B cell (primary cell): ENCODE results near the gene HLA-DMA. TPM values are rescaled to one million over a fixed set of nuclear protein-coding genes. Genes with fewer than 3 reads are reported as not detected.

ENCODE experiments used
- ATAC-seq: fragments of 200-7000 bp; cut with Tn5 transposase; one replicate; pipeline ENCODE4 v1.10.0; 2021; ENCODE audit warnings: low read depth, mild to moderate bottlenecking, moderate number of reproducible peaks, moderate library complexity
- CTCF ChIA-PET: fragments of 350-600 bp; sonication (Branson Sonifier 250); formaldehyde crosslinking; loops from one replicate; lab custom pipeline; 2021; ENCODE audit warnings: antibody characterized with exemption, inconsistent platforms; lab: Charles Lee
- POLR2A ChIA-PET: fragments of 350-600 bp; sonication (Branson Sonifier 250); formaldehyde crosslinking; loops from one replicate; lab custom pipeline; 2021; ENCODE audit warnings: antibody characterized with exemption; lab: Charles Lee
- DNase-seq: peaks from one replicate; pipeline ENCODE4 v3.0.0; 2013
- H2AFZ ChIP-seq: 2 replicates; pipeline ENCODE4 v1.6.1; 2012; ENCODE audit warnings: mild to moderate bottlenecking, low read depth, low read length; ENCODE audit not compliant: insufficient read depth, poor library complexity, severe bottlenecking
- H3K27ac ChIP-seq, 2 donors: 1 replicate in 1 of 2; 2 replicates in 1 of 2; pipeline ENCODE4 v1.5.1; 2012 to 2013; ENCODE audit warnings: low read length in 2 of 2, mild to moderate bottlenecking in 2 of 2, moderate library complexity in 1 of 2
- H3K27me3 ChIP-seq, 4 experiments: fragments of 200-600 bp in 1 of 4; sonication (generic) in 1 of 4; replicated peaks in 1 of 4; 1 replicate in 2 of 4; 2 replicates in 2 of 4; pipeline versions ENCODE4 v1.6.1 to v1.7.0; 2013 to 2016; ENCODE audit warnings: low read length in 3 of 4, mild to moderate bottlenecking in 2 of 4, mixed read lengths in 1 of 4, moderate library complexity in 1 of 4; ENCODE audit not compliant: insufficient read depth in 4 of 4, control insufficient read depth in 3 of 4; ENCODE audit errors: control extremely low read depth in 1 of 4
- H3K36me3 ChIP-seq, 2 experiments: replicated peaks in 1 of 2; 1 replicate in 1 of 2; 2 replicates in 1 of 2; pipeline versions ENCODE4 v1.6.1 to v1.7.1; 2013; ENCODE audit warnings: low read length in 1 of 2; ENCODE audit not compliant: insufficient read depth in 2 of 2, control insufficient read depth in 1 of 2; ENCODE audit errors: control extremely low read depth in 1 of 2, extremely low read depth in 1 of 2
- H3K4me1 ChIP-seq, 2 donors: fragments of 200-600 bp in 1 of 2; sonication (generic) in 1 of 2; 1 replicate in 1 of 2; 2 replicates in 1 of 2; pipeline versions ENCODE4 v1.5.1 to v1.6.1; 2013 to 2017; ENCODE audit warnings: low read length in 2 of 2; ENCODE audit not compliant: control insufficient read depth in 2 of 2, insufficient read depth in 2 of 2
- H3K4me2 ChIP-seq: replicated peaks from 2 replicates; pipeline ENCODE3; 2012; ENCODE audit warnings: mild to moderate bottlenecking, low read depth, low read length; ENCODE audit not compliant: poor library complexity, severe bottlenecking
- H3K4me3 ChIP-seq, 5 experiments: fragments of 200-600 bp in 1 of 5; sonication (generic) in 1 of 5; 1 replicate in 3 of 5; 2 replicates in 2 of 5; pipeline versions ENCODE4 v1.5.1 to v1.7.0; 2011 to 2016; ENCODE audit warnings: low read length in 4 of 5, mild to moderate bottlenecking in 4 of 5, low read depth in 2 of 5, control low read depth in 1 of 5, moderate library complexity in 1 of 5; ENCODE audit not compliant: insufficient read depth in 1 of 5; ENCODE audit errors: control extremely low read depth in 1 of 5, extremely low read depth in 1 of 5
- H3K79me2 ChIP-seq: fragments of 200-600 bp; sonication (generic); one replicate; pipeline ENCODE4 v1.6.0; 2016; ENCODE audit warnings: low read length; ENCODE audit not compliant: control insufficient read depth, insufficient read depth
- H3K9ac ChIP-seq: fragments of 200-600 bp; sonication (generic); 2 replicates; pipeline ENCODE4 v1.6.1; 2017; ENCODE audit warnings: mild to moderate bottlenecking, low read length, moderate library complexity
- H3K9me3 ChIP-seq, 3 donors: one replicate each; pipeline versions ENCODE4 v1.6.1 to v1.7.1; 2013; ENCODE audit warnings: low read length in 2 of 3; ENCODE audit not compliant: control insufficient read depth in 2 of 3, insufficient read depth in 1 of 3; ENCODE audit errors: control extremely low read depth in 1 of 3
- H4K20me1 ChIP-seq: 2 replicates; pipeline ENCODE4 v1.6.0; 2012; ENCODE audit warnings: mild to moderate bottlenecking, low read length; ENCODE audit not compliant: insufficient read depth, control insufficient read depth, poor library complexity, severe bottlenecking
- H3K27ac Mint-ChIP-seq: one replicate; pipeline ENCODE4 v1.8.0; 2021; ENCODE audit warnings: mixed read lengths
- H3K27me3 Mint-ChIP-seq: one replicate; pipeline ENCODE4 v1.8.0; 2021; ENCODE audit warnings: mixed read lengths
- H3K4me1 Mint-ChIP-seq: one replicate; pipeline ENCODE4 v1.8.0; 2021; ENCODE audit warnings: mixed read lengths
- H3K4me3 Mint-ChIP-seq: one replicate; pipeline ENCODE4 v1.8.0; 2021; ENCODE audit warnings: mixed read lengths
- H3K9me3 Mint-ChIP-seq: one replicate; pipeline ENCODE4 v1.8.0; 2022; ENCODE audit warnings: mixed read lengths; ENCODE audit not compliant: insufficient read depth
- CTCF ChIP-seq: fragments of 200-600 bp; IDR thresholded peaks from one replicate; pipeline ENCODE4 v1.8.0; 2022; ENCODE audit warnings: antibody characterized with exemption, mild to moderate bottlenecking
- EZH2 ChIP-seq: IDR thresholded peaks from 2 replicates; pipeline ENCODE4 v1.6.1; 2012; ENCODE audit warnings: borderline replicate concordance, low read depth, mild to moderate bottlenecking, moderate library complexity, low read length; ENCODE audit not compliant: insufficient read depth, poor library complexity, severe bottlenecking
- WGBS: methylation state at CpG from one replicate; pipeline ENCODE4 v1.1.5; 2013; ENCODE audit warnings: missing lambda C conversion rate; ENCODE audit not compliant: insufficient coverage; 5-methylcytosine and 5-hydroxymethylcytosine counted together
- intact Hi-C: fragments of 100-400 bp; cut with micrococcal nuclease; formaldehyde crosslinking; loops from one replicate; pipeline ENCODE4 v1.10.0; 2022
- polyA plus RNA-seq: library from polyadenylated mRNA; depleted of rRNA; stranded (reverse); fragments of >200 nt; gene quantifications from 2 replicates; pipeline ENCODE4 v1.2.3, GENCODE V29; 2012
- total RNA-seq, 2 donors: library from RNA; stranded (reverse); fragments of 120-200 nt in 1 of 2; gene quantifications; 1 replicate in 1 of 2; 2 replicates in 1 of 2; pipeline versions ENCODE4 v1.2.3 to v1.2.4, GENCODE V29; 2013 to 2022

The HLA-DMA gene
- total and polyA plus RNA-seq, 2 donors (not counting 1 experiment from before 2014, with no cell fraction given): 558 to 925 TPM

DNA sequence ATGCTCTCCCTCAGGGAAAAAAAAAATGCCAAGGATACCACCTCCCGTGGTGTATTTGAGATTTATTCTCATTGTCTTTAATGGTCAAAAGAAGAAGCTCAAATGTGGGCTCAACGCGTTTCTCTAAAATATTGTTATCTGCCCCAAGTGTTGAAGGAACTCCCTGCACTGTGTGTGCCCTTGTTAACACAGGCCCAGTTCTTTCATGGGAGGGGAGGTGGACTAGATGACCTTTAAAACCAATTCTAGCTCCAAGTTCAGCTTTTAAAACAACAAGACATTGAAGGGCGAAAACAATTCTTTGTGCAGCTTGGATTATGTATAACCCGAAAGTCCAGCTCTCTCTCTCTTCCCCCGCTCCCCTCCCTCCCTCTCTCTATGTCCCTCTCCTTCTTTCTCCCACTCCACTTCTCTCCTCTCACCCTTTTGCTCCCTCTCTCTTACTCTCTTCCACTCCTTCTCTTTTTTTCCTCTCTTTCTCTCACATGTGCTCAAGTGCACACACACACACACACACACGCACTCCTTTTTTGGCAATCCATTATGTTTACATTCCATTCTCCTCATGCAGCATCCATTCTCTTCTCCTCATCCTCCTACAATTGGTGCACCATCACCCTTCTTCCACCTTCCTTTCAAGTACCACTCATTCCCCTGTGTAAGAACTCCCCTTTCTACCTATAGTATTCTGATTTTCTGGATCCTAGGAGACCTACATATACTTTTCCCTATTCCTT, 20.6 kb downstream of the HLA-DMA start:
- peak overlapping the region; percentile 89 for H3K27ac Mint-ChIP-seq
- Histone ChIP-seq H3K9ac (no peak overlapping the region), H2AFZ (no peak overlapping the region), H3K9me3 (no peaks in the 10 kb centered on the region), H3K4me3 (no peak overlapping the region), H3K4me2 (no peak overlapping the region), H3K27ac (peak overlapping the region; percentile 31 to 72), H3K4me1 (peaks cover 62 to 71% of the 10 kb centered on the region in 2 donors), H3K27me3 (no peaks in the 10 kb centered on the region), H4K20me1 (peaks cover 8% of the 10 kb centered on the region), H3K79me2 (peaks cover 46% of the 10 kb centered on the region), H3K36me3 (peaks cover 9 to 43% of the 10 kb centered on the region in 2 experiments)
- H3K27me3 Mint-ChIP-seq: no peaks in the 10 kb centered on the region
- intact Hi-C loops: loop anchor here (2.0 kb wide), 1 partner anchor 21 kb away; the partner anchor contains the start of gene HLA-DMA
- peak; percentile 15 for DNase-seq
- CTCF ChIA-PET: interaction anchor here (0.7 to 15.8 kb wide), 12 partner anchors 11 to 87 kb away, joined by 3 to 462 read pairs (median 50); partner anchors contain the start of genes BRD2, HLA-DMA and HLA-DMB
- no peak for ATAC-seq
- POLR2A ChIA-PET: interaction anchor here (0.8 to 3.9 kb wide), 9 partner anchors 9 to 1358 kb away, joined by 3 to 31 read pairs (median 8); partner anchors contain the start of genes BRD2 and HLA-DMB
- WGBS: 98% methylated on average over 4 of the region's 7 CpGs
- TF ChIP-seq EZH2 (no peak), CTCF (no peak)
- no peak overlapping the region for H3K4me3 Mint-ChIP-seq
- H3K4me1 Mint-ChIP-seq: peaks cover 76% of the 10 kb centered on the region
- no peaks in the 10 kb centered on the region for H3K9me3 Mint-ChIP-seq

- Histone ChIP-seq H3K9me3 (no peaks in the 10 kb centered on the region), H2AFZ (no peak overlapping the region), H3K4me2 (no peak overlapping the region), H3K36me3 (peaks cover 9 to 32% of the 10 kb centered on the region in 2 experiments), H3K9ac (no peak overlapping the region), H3K4me1 (peaks cover 51 to 60% of the 10 kb centered on the region in 2 donors), H3K27ac (peak overlapping the region; percentile 36 to 72), H4K20me1 (peaks cover 3% of the 10 kb centered on the region), H3K79me2 (peaks cover 45% of the 10 kb centered on the region), H3K27me3 (no peaks in the 10 kb centered on the region), H3K4me3 (no peak overlapping the region)
- Mint-ChIP-seq H3K9me3 (no peaks in the 10 kb centered on the region), H3K27ac (peak overlapping the region; percentile 90), H3K4me1 (peaks cover 69% of the 10 kb centered on the region), H3K4me3 (peak overlapping the region; percentile 29), H3K27me3 (no peaks in the 10 kb centered on the region)
- intact Hi-C loops: loop anchor here (2.0 kb wide), 1 partner anchor 14 kb away; no protein-coding TSS in a partner anchor
- no peak for TF ChIP-seq EZH2
- TF ChIP-seq CTCF: no peak
- ChIA-PET POLR2A (interaction anchor here (0.9 to 3.9 kb wide), 4 partner anchors 10 to 43 kb away, joined by 3 to 31 read pairs (median 9); partner anchors contain the start of gene HLA-DMB), CTCF (interaction anchor here (1.4 to 15.8 kb wide), 5 partner anchors 22 to 51 kb away, joined by 3 to 462 read pairs (median 116); partner anchors contain the start of genes BRD2 and HLA-DMA)
- peak; percentile 23 for DNase-seq
- no CpG with 5 or more reads among the region's 1 CpG for WGBS
- ATAC-seq: no peak
These were observed 21.7 kb downstream of the HLA-DMA start for GRCh38 chr6:32931211-32931610.
